ENCODE data around the gene PRKCZ. TPM values are rescaled to one million over a fixed set of nuclear protein-coding genes. Genes with fewer than 3 reads are reported as not detected.

PRKCZ gene
- total RNA-seq, 1 donor from 2014 or later = 55.5 TPM

DNA sequence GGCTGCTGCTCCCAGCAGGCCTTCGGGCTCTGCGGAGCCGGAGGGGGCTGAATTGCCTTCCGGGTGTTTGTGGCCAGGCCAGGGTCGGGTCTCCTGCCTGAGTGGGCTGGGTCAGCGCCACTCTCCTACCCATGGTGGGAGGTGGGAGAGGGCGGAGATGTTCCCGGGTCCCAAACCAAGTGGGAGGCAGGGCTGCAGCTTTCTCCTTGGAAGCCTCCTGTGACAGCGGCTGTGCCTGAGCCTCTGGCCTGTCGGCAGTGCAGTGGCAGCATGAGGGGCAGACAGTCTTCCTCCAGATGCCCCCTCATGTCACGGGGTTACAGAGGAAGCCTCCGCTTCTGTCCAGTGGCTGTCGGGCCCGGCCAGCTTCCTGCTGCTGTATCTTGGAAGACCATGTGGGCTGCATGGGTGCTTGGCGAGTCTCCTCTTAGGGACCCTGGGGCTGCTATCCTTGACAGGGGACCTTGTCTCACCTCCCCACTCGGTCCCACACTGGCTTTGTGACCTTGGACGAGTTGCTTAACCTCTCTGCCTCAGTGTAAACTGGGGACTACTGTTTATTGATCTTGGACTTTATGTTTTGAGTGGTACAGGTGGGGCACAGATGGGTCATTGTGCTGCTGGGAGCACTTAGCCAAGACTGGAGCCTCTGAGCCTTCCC lies 182.2 kb downstream of the PRKCZ start:
- no peaks in the 10 kb centered on the region for H3K36me3 Mint-ChIP-seq
- H3K4me3 Mint-ChIP-seq = peak overlapping the region; percentile 94
- TF ChIP-seq, protein P1, sequence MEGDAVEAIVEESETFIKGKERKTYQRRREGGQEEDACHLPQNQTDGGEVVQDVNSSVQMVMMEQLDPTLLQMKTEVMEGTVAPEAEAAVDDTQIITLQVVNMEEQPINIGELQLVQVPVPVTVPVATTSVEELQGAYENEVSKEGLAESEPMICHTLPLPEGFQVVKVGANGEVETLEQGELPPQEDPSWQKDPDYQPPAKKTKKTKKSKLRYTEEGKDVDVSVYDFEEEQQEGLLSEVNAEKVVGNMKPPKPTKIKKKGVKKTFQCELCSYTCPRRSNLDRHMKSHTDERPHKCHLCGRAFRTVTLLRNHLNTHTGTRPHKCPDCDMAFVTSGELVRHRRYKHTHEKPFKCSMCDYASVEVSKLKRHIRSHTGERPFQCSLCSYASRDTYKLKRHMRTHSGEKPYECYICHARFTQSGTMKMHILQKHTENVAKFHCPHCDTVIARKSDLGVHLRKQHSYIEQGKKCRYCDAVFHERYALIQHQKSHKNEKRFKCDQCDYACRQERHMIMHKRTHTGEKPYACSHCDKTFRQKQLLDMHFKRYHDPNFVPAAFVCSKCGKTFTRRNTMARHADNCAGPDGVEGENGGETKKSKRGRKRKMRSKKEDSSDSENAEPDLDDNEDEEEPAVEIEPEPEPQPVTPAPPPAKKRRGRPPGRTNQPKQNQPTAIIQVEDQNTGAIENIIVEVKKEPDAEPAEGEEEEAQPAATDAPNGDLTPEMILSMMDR (IDR thresholded peaks at IDR 0.05; ENCODE audit: unreplicated experiment) = no peak
- no peak for DNase-seq (ENCODE audit: low spot score in 2 of 2, unreplicated experiment in 2 of 2)
- no peaks in the 10 kb centered on the region for H3K9me3 Mint-ChIP-seq
- H3K4me1 Mint-ChIP-seq = peaks cover 61% of the 10 kb centered on the region
- peak overlapping the region; percentile 96 for H3K27ac Mint-ChIP-seq
- no peaks in the 10 kb centered on the region for H3K27me3 Mint-ChIP-seq (ENCODE audit: low read depth)

DNA sequence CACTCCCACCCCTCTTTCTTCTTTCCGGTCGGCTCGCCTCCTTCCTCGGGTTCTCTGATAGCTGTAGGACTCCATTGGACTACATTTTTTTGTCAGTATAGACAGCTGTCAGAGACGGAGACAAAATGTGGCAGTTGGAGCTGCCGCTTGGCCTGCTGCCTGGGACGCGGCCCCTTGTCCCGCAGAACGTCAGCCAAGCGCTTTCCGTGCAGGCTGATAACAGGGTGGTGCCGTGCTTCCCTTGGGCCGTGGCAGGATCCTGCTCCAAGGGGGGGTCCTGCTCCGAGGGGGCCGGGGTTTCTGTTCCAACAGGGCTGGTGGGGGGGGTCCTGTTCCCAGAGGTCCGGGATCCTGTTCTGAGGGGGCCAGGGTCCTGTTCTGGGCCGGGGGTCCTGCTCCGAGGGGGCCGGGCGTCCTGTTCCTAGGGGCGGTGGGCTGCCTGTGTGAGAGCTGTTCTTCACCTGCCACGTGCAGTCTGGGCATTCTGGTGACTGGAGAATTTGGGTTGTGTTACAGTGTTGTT lies 182.8 kb downstream of the PRKCZ start:
- DNase-seq (ENCODE audit: low spot score in 2 of 2, unreplicated experiment in 2 of 2) = no peak
- H3K4me1 Mint-ChIP-seq = peaks cover 63% of the 10 kb centered on the region
- H3K4me3 Mint-ChIP-seq = peak overlapping the region; percentile 94
- peak overlapping the region; percentile 96 for H3K27ac Mint-ChIP-seq
- H3K27me3 Mint-ChIP-seq (ENCODE audit: low read depth) = no peaks in the 10 kb centered on the region
- no peaks in the 10 kb centered on the region for H3K36me3 Mint-ChIP-seq
- H3K9me3 Mint-ChIP-seq = no peaks in the 10 kb centered on the region
- TF ChIP-seq, protein P1 (IDR thresholded peaks at IDR 0.05; ENCODE audit: unreplicated experiment) = no peak

DNA sequence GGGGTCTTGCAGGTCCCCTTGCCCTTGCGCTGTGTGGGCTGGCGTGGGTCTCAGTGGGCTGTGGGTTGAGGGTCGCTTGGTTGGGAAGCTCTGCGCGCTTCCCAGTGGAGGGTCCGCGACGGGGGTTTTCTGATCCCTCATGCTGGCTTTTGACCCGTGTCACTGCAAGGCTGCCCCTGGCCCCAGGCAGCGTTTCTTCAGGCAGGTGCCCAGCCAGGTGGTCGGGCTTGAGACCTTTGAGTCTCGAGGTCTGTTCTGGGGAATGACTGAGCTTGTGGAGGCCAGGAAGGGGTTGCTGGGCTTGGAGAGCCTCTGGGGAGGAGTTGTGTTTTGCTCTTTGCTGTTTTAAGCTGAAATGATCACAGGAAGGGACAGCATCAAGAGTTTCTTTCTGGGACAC lies 183.3 kb downstream of the PRKCZ start:
- Mint-ChIP-seq H3K4me3 (peak overlapping the region; percentile 34), H3K9me3 (no peaks in the 10 kb centered on the region), H3K27me3 (ENCODE audit: low read depth) (no peaks in the 10 kb centered on the region), H3K27ac (peak overlapping the region; percentile 82), H3K4me1 (peaks cover 63% of the 10 kb centered on the region), H3K36me3 (no peaks in the 10 kb centered on the region)
- no peak for DNase-seq (ENCODE audit: low spot score in 2 of 2, unreplicated experiment in 2 of 2)
- TF ChIP-seq, protein P1 (IDR thresholded peaks at IDR 0.05; ENCODE audit: unreplicated experiment) = no peak

DNA sequence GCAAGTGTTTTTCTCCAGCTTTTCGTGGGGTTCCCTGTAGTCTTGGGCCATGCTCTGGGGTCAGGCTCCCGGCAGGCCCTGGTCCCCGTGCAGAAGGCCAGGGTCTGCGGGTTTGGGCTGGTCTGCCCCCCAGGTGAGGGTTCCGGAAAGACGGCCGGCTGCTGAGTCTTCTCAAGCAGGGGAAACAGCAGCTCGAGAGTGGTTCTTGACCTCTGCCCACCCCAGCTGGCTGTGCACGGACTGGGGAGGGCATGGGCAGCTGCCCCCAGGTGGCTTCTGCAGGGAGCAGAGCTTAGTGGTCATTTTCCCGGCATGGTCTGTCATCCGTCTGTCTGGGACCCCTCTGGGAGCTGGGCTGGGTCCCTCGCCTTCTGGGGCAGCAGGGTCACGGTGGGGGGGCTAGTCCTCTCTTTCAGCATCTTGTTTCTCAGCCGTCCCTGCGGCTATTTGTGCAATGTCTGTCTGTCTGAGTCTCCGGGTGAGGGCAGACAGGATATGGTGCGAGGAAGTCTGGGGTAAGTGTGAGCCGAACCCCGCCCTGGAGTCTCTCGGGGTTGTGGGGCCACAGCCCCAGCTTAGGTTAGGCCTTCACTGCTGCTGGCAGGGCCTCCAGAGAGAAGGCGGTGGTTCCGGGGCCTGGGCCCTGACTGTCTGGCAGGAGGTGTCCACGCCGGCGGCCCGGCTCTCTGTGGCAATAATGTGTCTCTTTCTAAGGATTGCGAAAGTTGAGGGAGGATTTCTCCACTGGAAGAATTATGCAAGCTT lies 184.0 kb downstream of the PRKCZ start:
- peak overlapping the region; percentile 92 for H3K27ac Mint-ChIP-seq
- TF ChIP-seq, protein P1 (IDR thresholded peaks at IDR 0.05; ENCODE audit: unreplicated experiment) = no peak
- peak overlapping the region; percentile 51 for H3K4me3 Mint-ChIP-seq
- no peaks in the 10 kb centered on the region for H3K9me3 Mint-ChIP-seq
- peaks cover 64% of the 10 kb centered on the region for H3K4me1 Mint-ChIP-seq
- H3K36me3 Mint-ChIP-seq = no peaks in the 10 kb centered on the region
- no peak for DNase-seq (ENCODE audit: low spot score in 2 of 2, unreplicated experiment in 2 of 2)
- no peaks in the 10 kb centered on the region for H3K27me3 Mint-ChIP-seq (ENCODE audit: low read depth)

DNA sequence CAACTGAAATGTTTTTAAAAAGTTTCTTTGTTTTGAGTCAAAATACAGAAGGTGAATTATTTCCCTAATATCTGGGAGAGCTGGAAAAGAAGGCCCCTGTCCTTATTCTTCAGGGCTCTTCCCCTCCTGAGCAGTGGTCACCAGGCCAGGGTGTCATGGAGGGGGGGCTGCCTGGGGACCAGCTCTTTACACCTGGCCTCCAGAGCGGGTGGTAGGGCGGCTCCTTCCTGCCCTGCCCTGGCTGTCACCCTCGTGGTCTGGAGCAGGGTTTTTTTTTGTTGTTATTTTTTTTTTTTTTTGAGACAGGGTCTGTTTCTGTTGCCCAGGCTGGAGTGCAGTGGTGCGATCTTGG lies 184.5 kb downstream of the PRKCZ start:
- Mint-ChIP-seq H3K9me3 (no peaks in the 10 kb centered on the region), H3K27me3 (ENCODE audit: low read depth) (no peaks in the 10 kb centered on the region), H3K4me1 (peaks cover 64% of the 10 kb centered on the region), H3K27ac (peak overlapping the region; percentile 92), H3K36me3 (no peaks in the 10 kb centered on the region), H3K4me3 (peak overlapping the region; percentile 51)
- TF ChIP-seq, protein P1 (IDR thresholded peaks at IDR 0.05; ENCODE audit: unreplicated experiment) = no peak
- DNase-seq (ENCODE audit: low spot score in 2 of 2, unreplicated experiment in 2 of 2) = no peak

Other genes starting within 250 kb of the PRKCZ start
- 272 to 289 TPM (median 283 TPM) in 3 replicates for gene GNB1, start 159.3 kb upstream of the PRKCZ start, total RNA-seq
- gene CALML6, start 135.2 kb upstream of the PRKCZ start, total RNA-seq = 1.6 to 2.7 TPM (median 1.9 TPM) in 3 replicates
- gene TMEM52, start 131.1 kb upstream of the PRKCZ start, total RNA-seq = 2.1 to 2.8 TPM (median 2.5 TPM) in 3 replicates
- 0.16 to 0.42 TPM (median 0.18 TPM) in 3 replicates for gene CFAP74, start 46.6 kb upstream of the PRKCZ start, total RNA-seq
- gene GABRD, start 31.1 kb upstream of the PRKCZ start, total RNA-seq = 0.09 to 0.16 TPM (median 0.14 TPM) in 3 replicates
- 92.2 to 100 TPM (median 94.1 TPM) in 3 replicates for gene FAAP20, start 144.4 kb downstream of the PRKCZ start, total RNA-seq
- gene SKI, start 177.9 kb downstream of the PRKCZ start, total RNA-seq = 105 to 110 TPM (median 105 TPM) in 3 replicates